A549 (cell line): ENCODE results near the gene CAMSAP1. TPM values are rescaled to one million over a fixed set of nuclear protein-coding genes. Genes with fewer than 3 reads are reported as not detected.

Experiments used
- ATAC-seq, 2 experiments: fragments of 200-7000 bp in 1 of 2; fragments of >200 bp in 1 of 2; cut with Nextera tagmentation in 1 of 2; cut with Tn5 transposase in 1 of 2; 3 replicates each; pipeline versions ENCODE4 v1.8.0 to v1.9.1; 2018 to 2020; ENCODE audit warnings: mild to moderate bottlenecking in 1 of 2, moderate library complexity in 1 of 2
- CTCF ChIA-PET: fragments of 300-600 bp; sonication (Branson Sonifier 250); formaldehyde crosslinking; extraction: SDS; loops from one replicate; lab custom pipeline; 2021; ENCODE audit warnings: antibody characterized with exemption, inconsistent platforms; lab: Yijun Ruan, JAX
- POLR2A ChIA-PET: fragments of 350-600 bp; formaldehyde crosslinking; extraction: SDS; loops from one replicate; lab custom pipeline; 2021; ENCODE audit warnings: antibody characterized with exemption, inconsistent platforms; lab: Yijun Ruan, JAX
- DNase-seq, 2 experiments: peaks; one replicate each; pipeline versions ENCODE4 v3.0.0 to v3.0.0-alpha.2; 2011 to 2016; ENCODE audit warnings: low read depth in 1 of 2, low spot score in 1 of 2
- FAIRE-seq: peaks from 2 replicates; lab custom pipeline; 2011; peaks lifted over from hg19 to GRCh38; lab: Jason Lieb, UNC
- H3K27ac ChIP-seq, 2 experiments: fragments of >200 bp; sonication (Bioruptor Twin); formaldehyde crosslinking; 3 replicates each; pipeline ENCODE4 v1.5.1; 2016 to 2017
- H3K4me1 ChIP-seq: fragments of >200 bp; sonication (Bioruptor Twin); formaldehyde crosslinking; 3 replicates; pipeline ENCODE4 v1.6.1; 2016
- H3K4me2 ChIP-seq: fragments of >200 bp; sonication (Bioruptor Twin); formaldehyde crosslinking; 3 replicates; pipeline ENCODE4 v1.6.1; 2016
- H3K4me3 ChIP-seq: fragments of >200 bp; sonication (Bioruptor Twin); formaldehyde crosslinking; 3 replicates; pipeline ENCODE4 v1.5.1; 2016
- H3K9me3 ChIP-seq: fragments of >200 bp; sonication (Bioruptor Twin); formaldehyde crosslinking; 3 replicates; pipeline ENCODE4 v1.6.1; 2016
- CHD4 ChIP-seq: fragments of 200-600 bp; sonication (generic); IDR thresholded peaks from 2 replicates; pipeline ENCODE4 v1.6.1; 2016; ENCODE audit warnings: antibody characterized with exemption, mild to moderate bottlenecking, borderline replicate concordance
- FOXS1 ChIP-seq: fragments of 250-450 bp; sonication (Bioruptor Pico); IDR thresholded peaks from 2 replicates; pipeline ENCODE4 v1.5.0; 2020; ENCODE audit warnings: mild to moderate bottlenecking, moderate library complexity
- GATA3 ChIP-seq: IDR thresholded peaks from 2 replicates; pipeline ENCODE4 v1.6.1; 2012; ENCODE audit warnings: borderline replicate concordance
- HDAC2 ChIP-seq: fragments of 200-600 bp; sonication (generic); IDR thresholded peaks from 2 replicates; pipeline ENCODE4 v1.6.1; 2016
- HEYL ChIP-seq: fragments of 250-450 bp; sonication (Bioruptor Pico); IDR thresholded peaks from 2 replicates; pipeline ENCODE4 v1.8.0; 2021; ENCODE audit warnings: mild to moderate bottlenecking, moderate library complexity
- HOXB13 ChIP-seq: fragments of 250-450 bp; sonication (Bioruptor Pico); IDR thresholded peaks from 2 replicates; pipeline ENCODE4 v1.5.0; 2020; ENCODE audit warnings: low read depth, mild to moderate bottlenecking, moderate library complexity
- JUN ChIP-seq, 2 experiments: fragments of >200 bp; sonication (Bioruptor Twin); formaldehyde crosslinking; IDR thresholded peaks; 2 replicates in 1 of 2; 3 replicates in 1 of 2; pipeline ENCODE4 v1.6.1; 2016 to 2017
- JUNB ChIP-seq: fragments of >200 bp; sonication (Bioruptor Twin); formaldehyde crosslinking; IDR thresholded peaks from 2 replicates; pipeline ENCODE4 v1.6.1; 2016
- KDM5A ChIP-seq: fragments of 200-600 bp; sonication (generic); IDR thresholded peaks from 2 replicates; pipeline ENCODE4 v1.6.1; 2016; ENCODE audit warnings: antibody characterized with exemption, mild to moderate bottlenecking
- MAFK ChIP-seq: fragments of 450-650 bp; IDR thresholded peaks from 2 replicates; pipeline ENCODE4 v1.6.1; 2014; ENCODE audit not compliant: partially characterized antibody
- MYC ChIP-seq: IDR thresholded peaks from 2 replicates; pipeline ENCODE4 v1.6.1; 2012; ENCODE audit warnings: mild to moderate bottlenecking, inconsistent platforms, low read length, improper control_type of control experiment, borderline replicate concordance
- NFE2L2 ChIP-seq: fragments of 150-350 bp; conservative IDR thresholded peaks from 2 replicates; pipeline ENCODE4 v1.6.1; 2014; ENCODE audit warnings: low read length
- NPAS2 ChIP-seq: fragments of 250-450 bp; sonication (Bioruptor Pico); IDR thresholded peaks from 2 replicates; pipeline ENCODE4 v1.8.0; 2022; ENCODE audit warnings: mild to moderate bottlenecking, moderate library complexity, borderline replicate concordance
- RFX5 ChIP-seq: fragments of 450-650 bp; IDR thresholded peaks from 2 replicates; pipeline ENCODE4 v1.7.1; 2014; ENCODE audit warnings: antibody characterized with exemption, mild to moderate bottlenecking, moderate library complexity
- TP53 ChIP-seq: fragments of 250-450 bp; sonication (Bioruptor Pico); IDR thresholded peaks from 2 replicates; pipeline ENCODE4 v1.5.0; 2021; ENCODE audit warnings: mild to moderate bottlenecking, moderate library complexity
- ZFP36 ChIP-seq: fragments of 450-650 bp; IDR thresholded peaks from 2 replicates; pipeline ENCODE4 v1.6.1; 2014; ENCODE audit warnings: borderline replicate concordance; ENCODE audit not compliant: partially characterized antibody
- WGBS: methylation state at CpG from one replicate; pipeline ENCODE4 v1.1.6; 2017; ENCODE audit errors: missing lambda C conversion rate; 5-methylcytosine and 5-hydroxymethylcytosine counted together
- polyA plus RNA-seq, 4 experiments: library from polyadenylated mRNA; depleted of rRNA in 3 of 4; stranded (reverse); fragments of >200 nt; fragmentation: RNase III in 1 of 4; extraction: RNeasy Plus Mini Kit Qiagen cat#74134 plus additional on column Dnase treatment in 1 of 4; gene quantifications; 2 replicates in 3 of 4; 3 replicates in 1 of 4; pipeline ENCODE4 v1.2.3, GENCODE V29; 2011 to 2017
- TF ChIP-seq, protein P1 (sequence below): IDR thresholded peaks from 2 replicates; pipeline ENCODE4 v1.6.1; 2012; ENCODE audit warnings: low read depth, borderline replicate concordance
- TF ChIP-seq, protein P2 (sequence below): fragments of 200-600 bp; sonication (generic); IDR thresholded peaks from 2 replicates; pipeline ENCODE4 v1.6.1; 2016; ENCODE audit warnings: antibody characterized with exemption, mild to moderate bottlenecking, moderate library complexity
- TF ChIP-seq, protein P3 (sequence below): fragments of 250-450 bp; sonication (Bioruptor Pico); IDR thresholded peaks from 2 replicates; pipeline ENCODE4 v1.5.0; 2020; ENCODE audit warnings: low read depth, mild to moderate bottlenecking, moderate library complexity
- TF ChIP-seq, protein P4 (sequence below): fragments of >200 bp; sonication (Bioruptor Twin); formaldehyde crosslinking; IDR thresholded peaks from 3 replicates; pipeline ENCODE4 v1.5.1; 2016
- TF ChIP-seq, protein P5 (sequence below): IDR thresholded peaks from 2 replicates; pipeline ENCODE4 v1.6.1; 2012
- TF ChIP-seq, protein P6 (sequence below): fragments of 450-650 bp; IDR thresholded peaks from 2 replicates; pipeline ENCODE4 v1.6.1; 2014; ENCODE audit warnings: antibody characterized with exemption

The CAMSAP1 gene
- polyA plus RNA-seq, 2 of the 4 experiments (the other 2 are of a cell fraction) = 8.6 to 15.0 TPM

DNA sequence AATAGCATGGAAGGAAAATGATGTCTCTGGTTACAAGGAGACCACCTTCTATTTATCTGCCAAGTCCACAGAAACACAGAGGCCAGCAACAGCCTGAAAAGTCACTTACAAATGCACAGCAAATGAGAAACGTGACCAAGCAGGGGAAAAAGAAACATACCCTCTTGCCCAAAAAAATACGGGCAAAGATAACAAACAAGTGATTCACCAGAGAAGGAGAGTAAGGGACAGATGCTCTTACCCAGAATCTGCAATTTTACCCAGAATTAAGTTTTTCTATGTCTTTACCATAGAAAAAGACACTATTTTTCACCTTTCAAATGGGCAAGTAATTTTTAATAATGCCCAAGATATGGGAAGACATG is 28.1 kb downstream of the CAMSAP1 start:
- no peak for ATAC-seq
- H3K4me3 ChIP-seq = no peak overlapping the region
- 76% methylated on average over 2 of the region's 2 CpGs for WGBS
- no peak for FAIRE-seq
- ChIA-PET POLR2A (no interaction called here), CTCF (interaction anchor here (1.5 kb wide), 1 partner anchor 15 kb away, joined by 4 read pairs; no protein-coding TSS in a partner anchor)
- H3K9me3 ChIP-seq = no peaks in the 10 kb centered on the region
- TF ChIP-seq HDAC2 (no peak), KDM5A (no peak), TP53 (CRISPR knock-in tag) (no peak), JUNB (no peak), MYC (no peak)
- TF ChIP-seq, protein P1, sequence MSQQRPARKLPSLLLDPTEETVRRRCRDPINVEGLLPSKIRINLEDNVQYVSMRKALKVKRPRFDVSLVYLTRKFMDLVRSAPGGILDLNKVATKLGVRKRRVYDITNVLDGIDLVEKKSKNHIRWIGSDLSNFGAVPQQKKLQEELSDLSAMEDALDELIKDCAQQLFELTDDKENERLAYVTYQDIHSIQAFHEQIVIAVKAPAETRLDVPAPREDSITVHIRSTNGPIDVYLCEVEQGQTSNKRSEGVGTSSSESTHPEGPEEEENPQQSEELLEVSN = no peak
- TF ChIP-seq, protein P2, sequence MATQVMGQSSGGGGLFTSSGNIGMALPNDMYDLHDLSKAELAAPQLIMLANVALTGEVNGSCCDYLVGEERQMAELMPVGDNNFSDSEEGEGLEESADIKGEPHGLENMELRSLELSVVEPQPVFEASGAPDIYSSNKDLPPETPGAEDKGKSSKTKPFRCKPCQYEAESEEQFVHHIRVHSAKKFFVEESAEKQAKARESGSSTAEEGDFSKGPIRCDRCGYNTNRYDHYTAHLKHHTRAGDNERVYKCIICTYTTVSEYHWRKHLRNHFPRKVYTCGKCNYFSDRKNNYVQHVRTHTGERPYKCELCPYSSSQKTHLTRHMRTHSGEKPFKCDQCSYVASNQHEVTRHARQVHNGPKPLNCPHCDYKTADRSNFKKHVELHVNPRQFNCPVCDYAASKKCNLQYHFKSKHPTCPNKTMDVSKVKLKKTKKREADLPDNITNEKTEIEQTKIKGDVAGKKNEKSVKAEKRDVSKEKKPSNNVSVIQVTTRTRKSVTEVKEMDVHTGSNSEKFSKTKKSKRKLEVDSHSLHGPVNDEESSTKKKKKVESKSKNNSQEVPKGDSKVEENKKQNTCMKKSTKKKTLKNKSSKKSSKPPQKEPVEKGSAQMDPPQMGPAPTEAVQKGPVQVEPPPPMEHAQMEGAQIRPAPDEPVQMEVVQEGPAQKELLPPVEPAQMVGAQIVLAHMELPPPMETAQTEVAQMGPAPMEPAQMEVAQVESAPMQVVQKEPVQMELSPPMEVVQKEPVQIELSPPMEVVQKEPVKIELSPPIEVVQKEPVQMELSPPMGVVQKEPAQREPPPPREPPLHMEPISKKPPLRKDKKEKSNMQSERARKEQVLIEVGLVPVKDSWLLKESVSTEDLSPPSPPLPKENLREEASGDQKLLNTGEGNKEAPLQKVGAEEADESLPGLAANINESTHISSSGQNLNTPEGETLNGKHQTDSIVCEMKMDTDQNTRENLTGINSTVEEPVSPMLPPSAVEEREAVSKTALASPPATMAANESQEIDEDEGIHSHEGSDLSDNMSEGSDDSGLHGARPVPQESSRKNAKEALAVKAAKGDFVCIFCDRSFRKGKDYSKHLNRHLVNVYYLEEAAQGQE = no peak
- no peak for DNase-seq
- H3K4me1 ChIP-seq = peaks cover 6% of the 10 kb centered on the region; the same call in 1 of the 3 replicates
- H3K4me2 ChIP-seq = no peak overlapping the region
- H3K27ac ChIP-seq = no peak overlapping the region

DNA sequence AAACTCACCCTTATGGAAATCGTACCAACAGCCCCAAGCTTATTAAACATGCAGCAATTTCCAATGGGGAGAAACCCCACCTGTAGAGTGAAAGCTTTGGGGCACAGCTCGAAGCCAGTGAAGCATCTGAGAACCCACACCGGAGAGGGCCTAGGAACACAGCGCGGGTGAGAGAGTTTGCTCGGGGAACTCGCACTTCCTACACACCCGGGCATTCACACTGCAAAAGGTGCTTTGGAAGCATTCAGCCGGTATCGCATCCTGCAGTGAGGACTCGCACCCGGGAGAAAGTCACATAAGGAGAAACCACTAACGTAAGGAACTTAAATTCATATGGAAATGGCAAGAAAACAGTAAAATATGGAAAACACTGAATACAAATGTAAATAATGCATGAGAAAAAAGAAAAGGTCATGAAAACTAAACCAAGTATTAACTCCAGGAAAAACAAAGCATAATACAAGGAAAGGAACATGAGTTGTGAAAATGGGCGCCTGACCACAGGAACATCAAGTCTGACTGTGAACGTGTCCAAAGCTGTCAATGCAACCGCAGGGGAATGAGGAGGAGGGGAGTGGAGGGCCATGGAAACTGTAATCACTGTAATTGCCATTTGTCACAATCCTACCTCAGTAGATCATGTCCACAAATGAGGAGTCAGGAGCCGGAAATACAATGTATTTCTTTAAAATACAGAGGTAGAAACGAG is 28.7 kb downstream of the CAMSAP1 start:
- POLR2A ChIA-PET = no interaction called here
- Histone ChIP-seq H3K9me3 (no peaks in the 10 kb centered on the region), H3K4me1 (peaks cover 5% of the 10 kb centered on the region; the same call in 1 of the 3 replicates), H3K4me2 (no peak overlapping the region), H3K27ac (no peak overlapping the region), H3K4me3 (no peak overlapping the region)
- TF ChIP-seq ZFP36 (no peak), CHD4 (no peak), NFE2L2 (no peak), MAFK (no peak), HEYL (CRISPR knock-in tag) (no peak), RFX5 (no peak), MYC (no peak), FOXS1 (CRISPR knock-in tag) (no peak), NPAS2 (CRISPR knock-in tag) (no peak), GATA3 (no peak), JUN (IDR thresholded peaks at IDR 0.05) (no peak), HOXB13 (CRISPR knock-in tag) (no peak), KDM5A (no peak)
- TF ChIP-seq, protein P1 = no peak
- TF ChIP-seq, protein P3, sequence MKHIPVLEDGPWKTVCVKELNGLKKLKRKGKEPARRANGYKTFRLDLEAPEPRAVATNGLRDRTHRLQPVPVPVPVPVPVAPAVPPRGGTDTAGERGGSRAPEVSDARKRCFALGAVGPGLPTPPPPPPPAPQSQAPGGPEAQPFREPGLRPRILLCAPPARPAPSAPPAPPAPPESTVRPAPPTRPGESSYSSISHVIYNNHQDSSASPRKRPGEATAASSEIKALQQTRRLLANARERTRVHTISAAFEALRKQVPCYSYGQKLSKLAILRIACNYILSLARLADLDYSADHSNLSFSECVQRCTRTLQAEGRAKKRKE (CRISPR knock-in tag) = no peak
- TF ChIP-seq, protein P4, sequence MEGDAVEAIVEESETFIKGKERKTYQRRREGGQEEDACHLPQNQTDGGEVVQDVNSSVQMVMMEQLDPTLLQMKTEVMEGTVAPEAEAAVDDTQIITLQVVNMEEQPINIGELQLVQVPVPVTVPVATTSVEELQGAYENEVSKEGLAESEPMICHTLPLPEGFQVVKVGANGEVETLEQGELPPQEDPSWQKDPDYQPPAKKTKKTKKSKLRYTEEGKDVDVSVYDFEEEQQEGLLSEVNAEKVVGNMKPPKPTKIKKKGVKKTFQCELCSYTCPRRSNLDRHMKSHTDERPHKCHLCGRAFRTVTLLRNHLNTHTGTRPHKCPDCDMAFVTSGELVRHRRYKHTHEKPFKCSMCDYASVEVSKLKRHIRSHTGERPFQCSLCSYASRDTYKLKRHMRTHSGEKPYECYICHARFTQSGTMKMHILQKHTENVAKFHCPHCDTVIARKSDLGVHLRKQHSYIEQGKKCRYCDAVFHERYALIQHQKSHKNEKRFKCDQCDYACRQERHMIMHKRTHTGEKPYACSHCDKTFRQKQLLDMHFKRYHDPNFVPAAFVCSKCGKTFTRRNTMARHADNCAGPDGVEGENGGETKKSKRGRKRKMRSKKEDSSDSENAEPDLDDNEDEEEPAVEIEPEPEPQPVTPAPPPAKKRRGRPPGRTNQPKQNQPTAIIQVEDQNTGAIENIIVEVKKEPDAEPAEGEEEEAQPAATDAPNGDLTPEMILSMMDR = no peak
- TF ChIP-seq, protein P5, sequence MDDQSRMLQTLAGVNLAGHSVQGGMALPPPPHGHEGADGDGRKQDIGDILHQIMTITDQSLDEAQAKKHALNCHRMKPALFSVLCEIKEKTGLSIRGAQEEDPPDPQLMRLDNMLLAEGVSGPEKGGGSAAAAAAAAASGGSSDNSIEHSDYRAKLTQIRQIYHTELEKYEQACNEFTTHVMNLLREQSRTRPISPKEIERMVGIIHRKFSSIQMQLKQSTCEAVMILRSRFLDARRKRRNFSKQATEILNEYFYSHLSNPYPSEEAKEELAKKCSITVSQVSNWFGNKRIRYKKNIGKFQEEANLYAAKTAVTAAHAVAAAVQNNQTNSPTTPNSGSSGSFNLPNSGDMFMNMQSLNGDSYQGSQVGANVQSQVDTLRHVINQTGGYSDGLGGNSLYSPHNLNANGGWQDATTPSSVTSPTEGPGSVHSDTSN = no peak
- TF ChIP-seq, protein P6, sequence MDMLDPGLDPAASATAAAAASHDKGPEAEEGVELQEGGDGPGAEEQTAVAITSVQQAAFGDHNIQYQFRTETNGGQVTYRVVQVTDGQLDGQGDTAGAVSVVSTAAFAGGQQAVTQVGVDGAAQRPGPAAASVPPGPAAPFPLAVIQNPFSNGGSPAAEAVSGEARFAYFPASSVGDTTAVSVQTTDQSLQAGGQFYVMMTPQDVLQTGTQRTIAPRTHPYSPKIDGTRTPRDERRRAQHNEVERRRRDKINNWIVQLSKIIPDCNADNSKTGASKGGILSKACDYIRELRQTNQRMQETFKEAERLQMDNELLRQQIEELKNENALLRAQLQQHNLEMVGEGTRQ = no peak
- WGBS = 89% methylated on average over 18 of the region's 18 CpGs
- FAIRE-seq (no peak), ATAC-seq (no peak), DNase-seq (no peak)
- CTCF ChIA-PET = interaction anchor here (1.4 to 1.5 kb wide), 2 partner anchors 15 to 405 kb away, joined by 4 read pairs; no protein-coding TSS in a partner anchor
